ENCODE data around the gene PASK.
A peak's percentile ranks its signal among the peaks of the same experiment; 100 is the strongest.

PASK gene

DNA sequence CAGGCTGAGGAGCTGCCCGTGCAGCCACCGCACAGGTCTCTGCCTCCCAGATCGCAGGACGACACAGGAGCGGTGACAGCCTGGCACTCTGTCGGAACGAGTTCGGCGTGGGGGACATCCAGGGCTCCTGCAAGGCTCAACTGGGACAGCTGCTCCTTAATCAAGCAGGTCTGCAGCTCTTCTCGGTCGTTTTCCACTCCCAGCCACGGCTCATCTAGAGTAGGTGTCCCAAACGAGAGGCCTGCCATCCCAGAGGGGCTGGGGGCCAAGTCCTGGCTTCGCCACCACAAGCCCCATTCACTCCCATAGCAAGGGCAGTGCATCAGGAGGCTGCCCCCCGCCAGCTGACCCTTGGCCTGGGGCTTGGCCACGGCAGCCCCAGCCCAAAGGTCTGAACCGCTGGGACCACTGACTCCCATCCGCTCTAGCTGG lies 22.5 kb downstream of the PASK start:
- no peak for DNase-seq (ENCODE audit: low read depth, low spot score)

DNA sequence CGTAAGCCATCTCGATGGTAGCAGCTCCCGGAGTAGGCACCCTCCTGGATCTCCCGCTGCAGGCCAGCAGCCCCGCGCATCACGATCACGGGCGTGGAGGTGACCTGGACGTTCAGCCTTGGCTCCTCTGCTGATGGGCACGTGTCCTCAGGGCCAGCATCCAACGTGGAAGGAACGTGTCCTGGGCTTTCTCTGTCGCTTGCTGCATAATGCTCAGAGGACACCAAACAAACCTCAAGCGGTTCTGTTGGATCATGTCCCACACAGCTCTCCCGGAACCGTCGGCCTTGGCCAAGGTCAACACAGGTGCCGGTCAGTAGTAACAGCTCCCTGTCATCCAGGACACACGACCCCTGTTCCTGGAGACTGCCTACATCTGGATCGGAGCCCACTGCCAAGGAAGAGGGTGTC lies 23.1 kb downstream of the PASK start:
- DNase-seq (ENCODE audit: low read depth, low spot score) = no peak

GRCh38 chr2:241125626-241126025 lies 23.6 kb downstream of the PASK start:
- DNase-seq (ENCODE audit: low read depth, low spot score) = no peak

GRCh38 chr2:241123816-241124536 lies 25.3 kb downstream of the PASK start:
- peak; percentile 18 for DNase-seq (ENCODE audit: low read depth, low spot score)

DNA sequence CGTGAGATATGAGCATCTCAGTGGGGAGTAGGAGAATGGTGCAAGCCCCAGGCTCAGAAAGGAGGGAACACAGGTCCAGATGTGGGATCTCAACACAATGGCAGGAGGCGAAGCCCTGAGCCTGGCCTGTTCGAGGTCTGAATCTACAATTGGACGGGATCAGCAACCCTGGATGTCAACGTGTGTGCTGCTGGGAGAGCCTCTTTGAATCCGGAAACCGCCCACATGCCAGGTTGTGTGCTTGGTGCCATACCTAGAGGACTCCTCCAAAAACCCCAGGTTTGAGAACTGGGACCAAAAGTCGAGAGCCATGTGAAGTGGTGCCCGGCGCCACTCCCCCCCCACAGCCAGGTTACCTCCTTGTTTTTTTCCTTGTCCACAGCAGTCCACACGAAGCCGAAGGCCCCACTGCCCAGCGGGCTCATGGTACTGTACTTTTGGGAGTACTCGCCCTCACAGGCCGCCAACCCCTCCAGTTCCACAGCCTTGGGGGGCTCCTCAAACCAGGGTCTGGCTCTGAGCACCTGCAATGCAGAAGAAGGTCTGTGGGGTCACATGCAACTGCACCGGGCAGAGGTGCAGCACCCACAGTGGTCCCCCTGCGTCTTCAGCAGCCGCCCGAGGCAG lies 26.8 kb downstream of the PASK start:
- DNase-seq (ENCODE audit: low read depth, low spot score) = no peak

DNA sequence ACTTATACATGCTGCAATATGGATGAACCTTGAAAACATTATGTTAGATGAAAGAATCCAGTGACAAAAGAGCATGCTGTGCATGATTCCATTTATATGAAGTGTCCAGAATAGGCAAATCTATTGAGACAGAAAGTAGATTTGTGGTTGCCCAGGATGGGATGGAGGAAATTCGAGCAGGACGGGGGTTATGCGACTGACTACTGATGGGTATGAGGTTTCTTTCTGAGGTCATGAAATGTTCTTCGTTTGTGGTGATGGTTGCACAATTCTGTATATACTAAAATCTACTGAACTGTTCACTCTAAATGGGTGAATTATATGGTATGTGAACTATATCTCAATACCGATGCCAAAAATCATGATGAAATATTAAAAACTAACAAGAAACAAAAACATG lies 28.3 kb downstream of the PASK start:
- DNase-seq (ENCODE audit: low read depth, low spot score) = no peak

DNA sequence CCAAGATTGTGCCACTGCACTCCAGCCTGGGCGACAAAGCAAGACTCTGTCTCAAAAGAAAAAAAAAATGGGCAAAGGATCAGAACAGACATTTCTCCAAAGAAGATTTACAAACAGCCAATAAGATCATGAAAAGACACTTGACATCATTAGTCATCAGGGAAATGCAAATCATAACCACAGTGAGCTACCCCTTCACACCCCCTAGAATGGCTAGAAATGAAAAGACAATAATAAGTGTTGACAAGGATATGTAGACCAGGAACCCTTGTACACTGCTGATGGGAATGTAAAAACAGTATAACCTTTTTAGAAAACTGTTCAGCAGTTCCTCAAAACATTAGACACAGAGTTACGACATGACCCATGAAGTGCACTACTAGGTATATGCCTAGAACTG lies 28.8 kb downstream of the PASK start:
- no peak for DNase-seq (ENCODE audit: low read depth, low spot score)

DNA sequence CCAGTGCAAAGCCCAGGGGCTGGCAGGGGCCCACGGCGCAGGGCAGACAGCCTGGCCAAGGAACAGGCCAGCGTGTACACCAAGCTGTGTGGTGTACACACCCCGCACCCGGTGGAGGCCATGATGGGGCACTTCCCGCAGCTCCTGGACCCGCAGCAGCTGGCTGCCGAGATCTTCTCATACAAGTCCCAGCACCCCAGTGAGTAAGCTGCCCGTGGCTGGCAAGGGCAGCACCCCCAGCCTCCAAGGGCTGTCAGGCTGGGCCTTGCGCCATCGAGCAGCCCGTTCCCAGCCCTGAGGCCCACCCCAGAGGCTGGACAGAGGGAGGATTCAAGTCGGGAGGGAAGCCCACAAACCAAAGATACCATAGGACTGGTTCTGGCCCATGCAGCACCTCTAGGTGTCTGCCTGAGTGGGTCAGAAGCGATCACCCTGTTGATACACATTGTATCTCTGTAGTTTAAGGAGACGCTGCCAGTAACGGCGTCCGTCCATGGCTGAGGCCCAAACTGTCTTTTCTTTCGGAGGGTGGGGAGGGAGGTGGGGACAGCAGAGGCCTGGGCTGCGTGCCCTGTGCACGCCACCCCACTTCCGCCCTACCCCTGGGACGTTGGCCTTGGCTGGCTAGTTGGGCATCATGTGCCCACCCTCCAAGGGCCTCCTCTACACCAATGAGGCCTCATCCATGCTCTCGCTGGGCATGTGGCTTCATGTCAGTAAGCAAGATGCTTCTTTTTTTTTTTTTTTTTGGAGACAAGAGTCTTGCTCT lies 30.4 kb downstream of the PASK start:
- no peak for DNase-seq (ENCODE audit: low read depth, low spot score)

- DNase-seq (ENCODE audit: low read depth, low spot score) = no peak
Measured at GRCh38 chr2:241116606-241117560, 32.4 kb downstream of the PASK start.

DNA sequence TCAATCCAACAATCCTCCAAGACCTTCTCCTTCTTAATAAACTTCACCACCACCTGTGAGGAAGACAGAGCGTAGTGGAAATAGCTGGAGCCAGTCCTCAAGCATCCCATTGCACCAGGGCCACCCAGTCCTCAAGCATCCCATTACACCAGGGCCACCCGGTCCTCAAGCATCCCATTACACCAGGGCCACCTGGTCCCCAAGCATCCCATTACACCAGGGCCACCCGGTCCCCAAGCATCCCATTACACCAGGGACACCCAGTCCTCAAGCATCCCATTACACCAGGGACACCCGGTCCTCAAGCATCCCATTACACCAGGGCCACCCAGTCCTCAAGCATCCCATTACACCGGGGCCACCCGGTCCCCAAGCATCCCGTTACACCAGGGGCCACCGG lies 33.9 kb downstream of the PASK start:
- no peak for DNase-seq (ENCODE audit: low read depth, low spot score)

DNA sequence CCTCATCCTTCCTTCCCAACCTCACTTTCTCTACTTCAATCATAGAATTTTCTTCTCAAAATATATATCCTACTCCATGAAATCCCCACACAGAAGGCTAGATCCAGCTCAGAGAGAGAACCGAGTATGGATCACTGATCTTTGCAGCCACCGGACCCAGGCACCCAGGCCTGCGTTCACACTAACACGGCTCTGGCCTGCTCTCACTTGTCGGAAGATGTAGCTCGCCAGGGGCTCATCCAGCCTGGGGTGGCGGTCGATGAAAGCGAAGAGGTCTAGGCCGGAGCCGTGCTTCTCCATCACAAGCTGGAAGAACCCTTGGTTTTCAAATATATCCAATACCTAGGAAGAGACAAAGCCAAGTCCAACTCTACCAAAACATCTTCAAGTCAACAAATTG lies 34.4 kb downstream of the PASK start:
- no peak for DNase-seq (ENCODE audit: low read depth, low spot score)

- no peak for DNase-seq (ENCODE audit: low read depth, low spot score)
Measured at GRCh38 chr2:241112592-241112991, 36.7 kb downstream of the PASK start.

GRCh38 chr2:241112046-241112445 lies 37.2 kb downstream of the PASK start:
- DNase-seq (ENCODE audit: low read depth, low spot score) = no peak

DNA sequence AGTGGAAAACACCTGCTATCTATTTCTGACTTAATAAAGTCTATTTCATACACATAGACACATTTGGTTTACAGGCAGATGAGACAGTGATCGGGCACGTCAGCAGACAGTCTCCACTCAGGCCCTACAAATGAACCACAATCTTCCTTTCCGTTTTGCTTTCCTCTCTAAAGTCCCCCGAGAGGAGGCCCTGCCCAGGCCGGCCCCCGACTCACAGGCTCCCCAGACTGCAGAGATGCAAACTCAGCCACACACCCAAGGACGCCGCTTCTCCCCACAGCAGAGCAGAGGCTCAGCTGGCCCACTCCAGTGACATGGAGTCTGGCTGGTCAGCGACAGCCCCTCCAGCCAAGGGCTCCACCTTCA lies 37.8 kb downstream of the PASK start:
- no peak for DNase-seq (ENCODE audit: low read depth, low spot score)

- DNase-seq (ENCODE audit: low read depth, low spot score) = no peak
Measured at GRCh38 chr2:241110607-241111439, 38.4 kb downstream of the PASK start.

- DNase-seq (ENCODE audit: low read depth, low spot score) = no peak
Measured at GRCh38 chr2:241110089-241110606, 39.1 kb downstream of the PASK start.

- no peak for DNase-seq (ENCODE audit: low read depth, low spot score)
Measured at GRCh38 chr2:241109210-241110088, 39.8 kb downstream of the PASK start.

DNA sequence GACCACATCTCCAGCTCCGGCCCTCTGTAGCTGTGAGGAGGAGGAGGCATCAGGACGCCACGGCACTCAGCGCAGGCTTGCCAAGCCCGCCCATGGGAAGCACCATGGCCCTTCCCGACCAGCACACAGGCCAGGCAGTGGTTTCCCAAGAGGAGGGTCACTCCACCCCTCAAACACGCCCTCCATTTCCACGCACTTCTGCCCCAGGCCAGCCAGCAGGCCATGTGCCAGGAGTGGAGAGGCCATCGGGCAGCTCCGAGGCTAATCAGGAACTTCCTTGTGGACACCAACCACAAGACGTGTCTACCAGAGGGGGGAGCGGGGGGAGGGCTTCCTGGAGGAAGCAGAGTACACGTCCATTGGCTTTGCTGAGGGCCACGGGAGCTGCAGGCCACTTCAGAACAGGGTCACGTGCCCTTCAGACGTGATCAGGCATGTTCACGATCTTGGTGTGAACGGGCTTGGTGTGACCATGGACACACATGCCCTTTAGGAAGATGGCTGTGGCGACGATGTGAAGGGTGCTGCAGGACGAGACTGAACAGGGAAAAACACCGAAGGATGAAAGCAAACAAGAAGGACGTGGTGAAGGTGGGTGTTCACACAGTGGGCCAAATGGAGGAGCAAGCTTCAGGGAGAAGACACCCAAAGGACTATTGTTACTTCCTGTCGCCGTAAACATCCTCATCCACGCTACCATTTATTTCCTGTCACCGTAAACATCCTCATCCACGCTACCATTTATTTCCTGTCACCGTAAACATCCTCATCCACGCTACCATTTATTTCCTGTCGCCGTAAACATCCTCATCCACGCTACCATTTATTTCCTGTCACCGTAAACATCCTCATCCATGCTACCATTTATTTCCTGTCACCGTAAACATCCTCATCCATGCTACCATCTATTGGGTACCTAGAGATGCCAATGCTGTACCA lies 40.7 kb downstream of the PASK start:
- no peak for DNase-seq (ENCODE audit: low read depth, low spot score)
